Lung microvascular endothelial cell (primary cell): ENCODE measurements around the gene PCSK6. TPM values are rescaled to one million over a fixed set of nuclear protein-coding genes. Genes with fewer than 3 reads are reported as not detected.

ENCODE experiments used
- DNase-seq, 2 donors: peaks; one replicate each; pipeline versions ENCODE4 v3.0.0 to v3.0.0-alpha.2; 2010; ENCODE audit warnings: low read depth in 2 of 2
- total RNA-seq: library from RNA; depleted of rRNA; stranded (reverse); fragments of >200 nt; gene quantifications from 2 replicates; pipeline ENCODE4 v1.2.1, GENCODE V29; 2014

The PCSK6 gene
- total RNA-seq, 1 donor from 2014 or later: 38.9 TPM

GRCh38 chr15:101483462-101483861 is 6.0 kb downstream of the PCSK6 start:
- no peak for DNase-seq

GRCh38 chr15:101482526-101483371 is 6.8 kb downstream of the PCSK6 start:
- DNase-seq: no peak

- no peak for DNase-seq
Observed at GRCh38 chr15:101481917-101482525, 7.5 kb downstream of the PCSK6 start.

- no peak for DNase-seq
Observed at GRCh38 chr15:101481381-101481705, 8.2 kb downstream of the PCSK6 start.

GRCh38 chr15:101480613-101481380 is 8.7 kb downstream of the PCSK6 start:
- DNase-seq: no peak

- DNase-seq: no peak
Observed at GRCh38 chr15:101479851-101480612, 9.5 kb downstream of the PCSK6 start.

GRCh38 chr15:101479342-101479845 is 10.1 kb downstream of the PCSK6 start:
- no peak for DNase-seq

GRCh38 chr15:101478701-101479341 is 10.7 kb downstream of the PCSK6 start:
- DNase-seq: no peak

GRCh38 chr15:101477851-101478362 is 11.6 kb downstream of the PCSK6 start:
- no peak for DNase-seq

- no peak for DNase-seq
Observed at GRCh38 chr15:101476756-101477155, 12.8 kb downstream of the PCSK6 start.

GRCh38 chr15:101474983-101475382 is 14.5 kb downstream of the PCSK6 start:
- DNase-seq: no peak

GRCh38 chr15:101474233-101474632 is 15.3 kb downstream of the PCSK6 start:
- DNase-seq: no peak

- no peak for DNase-seq
Observed at GRCh38 chr15:101472033-101472432, 17.5 kb downstream of the PCSK6 start.

GRCh38 chr15:101470548-101471239 is 18.8 kb downstream of the PCSK6 start:
- no peak for DNase-seq

GRCh38 chr15:101469520-101470288 is 19.8 kb downstream of the PCSK6 start:
- no peak for DNase-seq

GRCh38 chr15:101466188-101466587 is 23.3 kb downstream of the PCSK6 start:
- no peak for DNase-seq

- no peak for DNase-seq
Observed at GRCh38 chr15:101464999-101465669, 24.4 kb downstream of the PCSK6 start.

- no peak for DNase-seq
Observed at GRCh38 chr15:101464256-101464998, 25.1 kb downstream of the PCSK6 start.
